ENCODE results near the gene AP4E1. TPM values are rescaled to one million over a fixed set of nuclear protein-coding genes. Genes with fewer than 3 reads are reported as not detected.
"Not testable (repeated sequence)": the region's sequence is repeated elsewhere in the genome, so short reads cannot be mapped to it uniquely, and the experiment has no call there.

AP4E1 gene
- polyA plus RNA-seq, 1 donor (not counting 4 experiments of a cell fraction or from before 2014, with no cell fraction given), result 7.9 TPM

- Histone ChIP-seq H3K4me1 (ENCODE audit: control insufficient read depth, extremely low read depth, insufficient read depth, low read length) (no peaks in the 10 kb centered on the region), H2AFZ (ENCODE audit: control insufficient read depth, low read length) (no peak overlapping the region)
- TF ChIP-seq EZH2 (IDR thresholded peaks at IDR 0.05; ENCODE audit: low read length) (no peak), CTCF (optimal IDR thresholded peaks at IDR 0.05 in 1 of 3, IDR thresholded peaks at IDR 0.05 in 1 of 3, conservative IDR thresholded peaks at IDR 0.05 in 1 of 3; ENCODE audit: extremely low read depth in 1 of 3, insufficient read depth in 2 of 3, low read length in 3 of 3) (no peak)
These were observed 7.9 kb downstream of the AP4E1 start for GRCh38 chr15:50916400-50916799.

GRCh38 chr15:50919359-50919758 is 10.9 kb downstream of the AP4E1 start:
- H3K36me3 ChIP-seq (ENCODE audit: control insufficient read depth in 2 of 2, extremely low read depth in 1 of 2, insufficient read depth in 2 of 2, low read length in 2 of 2); dilution Hi-C loops (cut with MboI; ENCODE audit: extremely low pct_ligation_motif_present, low sequenced_read_pairs); FAIRE-seq; H3K4me2 ChIP-seq (ENCODE audit: control insufficient read depth, extremely low read depth, insufficient read depth, low read depth, low read length); H3K27me3 ChIP-seq (ENCODE audit: control insufficient read depth, extremely low read depth, insufficient read depth, low read length); H3K9me3 ChIP-seq (ENCODE audit: control insufficient read depth, low read depth, low read length); H3K4me3 ChIP-seq (ENCODE audit: control insufficient read depth in 2 of 3, extremely low read depth in 1 of 3, insufficient read depth in 2 of 3, low read depth in 1 of 3, low read length in 3 of 3); H2AFZ ChIP-seq (ENCODE audit: control insufficient read depth, low read length); H3K4me1 ChIP-seq (ENCODE audit: control insufficient read depth, extremely low read depth, insufficient read depth, low read length); H4K20me1 ChIP-seq (ENCODE audit: control insufficient read depth, extremely low read depth, insufficient read depth, low read length); H3K9ac ChIP-seq (ENCODE audit: control insufficient read depth, extremely low read depth, insufficient read depth, low read length); H3K9me1 ChIP-seq (ENCODE audit: control insufficient read depth, extremely low read depth, insufficient read depth, low read length); DNase-seq (ENCODE audit: low read depth, low spot score); H3K79me2 ChIP-seq (ENCODE audit: control insufficient read depth, insufficient read depth, low read length); H3K27ac ChIP-seq (ENCODE audit: control insufficient read depth, insufficient read depth, low read length): not testable (repeated sequence)

More at GRCh38 chr15:50916400-50916799, 7.9 kb downstream of the AP4E1 start:
- DNase-seq (ENCODE audit: low read depth, low spot score), result no peak
- H3K79me2 ChIP-seq (ENCODE audit: control insufficient read depth, insufficient read depth, low read length), result peaks cover 5% of the 10 kb centered on the region
- H3K27me3 ChIP-seq (ENCODE audit: control insufficient read depth, extremely low read depth, insufficient read depth, low read length), result no peaks in the 10 kb centered on the region
- H3K4me3 ChIP-seq (ENCODE audit: control insufficient read depth in 2 of 3, extremely low read depth in 1 of 3, insufficient read depth in 2 of 3, low read depth in 1 of 3, low read length in 3 of 3), result no peak overlapping the region
- no peak for FAIRE-seq
- dilution Hi-C loops (cut with MboI; ENCODE audit: extremely low pct_ligation_motif_present, low sequenced_read_pairs), result no loop called here
- H3K9ac ChIP-seq (ENCODE audit: control insufficient read depth, extremely low read depth, insufficient read depth, low read length), result no peak overlapping the region
- H3K36me3 ChIP-seq (ENCODE audit: control insufficient read depth in 2 of 2, extremely low read depth in 1 of 2, insufficient read depth in 2 of 2, low read length in 2 of 2), result peaks cover 3 to 13% of the 10 kb centered on the region in 2 experiments
- H3K27ac ChIP-seq (ENCODE audit: control insufficient read depth, insufficient read depth, low read length), result no peak overlapping the region
- H4K20me1 ChIP-seq (ENCODE audit: control insufficient read depth, extremely low read depth, insufficient read depth, low read length), result no peaks in the 10 kb centered on the region
- H3K9me3 ChIP-seq (ENCODE audit: control insufficient read depth, low read depth, low read length), result no peaks in the 10 kb centered on the region
- no peak overlapping the region for H3K4me2 ChIP-seq (ENCODE audit: control insufficient read depth, extremely low read depth, insufficient read depth, low read depth, low read length)
- H3K9me1 ChIP-seq (ENCODE audit: control insufficient read depth, extremely low read depth, insufficient read depth, low read length), result no peaks in the 10 kb centered on the region

GRCh38 chr15:50925281-50925680 is 16.8 kb downstream of the AP4E1 start:
- FAIRE-seq (no peak), DNase-seq (ENCODE audit: low read depth, low spot score) (no peak)
- Histone ChIP-seq H4K20me1 (ENCODE audit: control insufficient read depth, extremely low read depth, insufficient read depth, low read length) (no peaks in the 10 kb centered on the region), H3K27ac (ENCODE audit: control insufficient read depth, insufficient read depth, low read length) (no peak overlapping the region), H2AFZ (ENCODE audit: control insufficient read depth, low read length) (no peak overlapping the region), H3K9me3 (ENCODE audit: control insufficient read depth, low read depth, low read length) (no peaks in the 10 kb centered on the region), H3K9me1 (ENCODE audit: control insufficient read depth, extremely low read depth, insufficient read depth, low read length) (no peaks in the 10 kb centered on the region), H3K36me3 (ENCODE audit: control insufficient read depth in 2 of 2, extremely low read depth in 1 of 2, insufficient read depth in 2 of 2, low read length in 2 of 2) (peaks cover 3 to 21% of the 10 kb centered on the region in 2 experiments), H3K27me3 (ENCODE audit: control insufficient read depth, extremely low read depth, insufficient read depth, low read length) (no peaks in the 10 kb centered on the region), H3K4me1 (ENCODE audit: control insufficient read depth, extremely low read depth, insufficient read depth, low read length) (no peaks in the 10 kb centered on the region), H3K4me2 (ENCODE audit: control insufficient read depth, extremely low read depth, insufficient read depth, low read depth, low read length) (no peak overlapping the region), H3K79me2 (ENCODE audit: control insufficient read depth, insufficient read depth, low read length) (no peaks in the 10 kb centered on the region), H3K9ac (ENCODE audit: control insufficient read depth, extremely low read depth, insufficient read depth, low read length) (no peak overlapping the region), H3K4me3 (ENCODE audit: control insufficient read depth in 2 of 3, extremely low read depth in 1 of 3, insufficient read depth in 2 of 3, low read depth in 1 of 3, low read length in 3 of 3) (no peak overlapping the region)
- dilution Hi-C loops (cut with MboI; ENCODE audit: extremely low pct_ligation_motif_present, low sequenced_read_pairs), result no loop called here
- TF ChIP-seq CTCF (optimal IDR thresholded peaks at IDR 0.05 in 1 of 3, IDR thresholded peaks at IDR 0.05 in 1 of 3, conservative IDR thresholded peaks at IDR 0.05 in 1 of 3; ENCODE audit: extremely low read depth in 1 of 3, insufficient read depth in 2 of 3, low read length in 3 of 3), result no peak
- no peak for TF ChIP-seq EZH2 (IDR thresholded peaks at IDR 0.05; ENCODE audit: low read length)

All from keratinocyte (primary cell).